HG03103 (cell line): Measurements from ENCODE around the gene HOXD11.

Experiments
- ATAC-seq: cut with Tn5 transposase; IDR thresholded peaks from one replicate; pipeline ENCODE4 v1.9.1; 2021; ENCODE audit warnings: low read depth; ENCODE audit not compliant: unreplicated experiment

The HOXD11 gene

GRCh38 chr2:176147210-176147799, 40.2 kb downstream of the HOXD11 start:
- ATAC-seq, result no peak

- no peak for ATAC-seq
These were observed 40.9 kb downstream of the HOXD11 start for GRCh38 chr2:176147800-176148496.

GRCh38 chr2:176148751-176149421, 41.8 kb downstream of the HOXD11 start:
- ATAC-seq, result no peak

GRCh38 chr2:176149481-176149938, 42.4 kb downstream of the HOXD11 start:
- ATAC-seq, result no peak

DNA sequence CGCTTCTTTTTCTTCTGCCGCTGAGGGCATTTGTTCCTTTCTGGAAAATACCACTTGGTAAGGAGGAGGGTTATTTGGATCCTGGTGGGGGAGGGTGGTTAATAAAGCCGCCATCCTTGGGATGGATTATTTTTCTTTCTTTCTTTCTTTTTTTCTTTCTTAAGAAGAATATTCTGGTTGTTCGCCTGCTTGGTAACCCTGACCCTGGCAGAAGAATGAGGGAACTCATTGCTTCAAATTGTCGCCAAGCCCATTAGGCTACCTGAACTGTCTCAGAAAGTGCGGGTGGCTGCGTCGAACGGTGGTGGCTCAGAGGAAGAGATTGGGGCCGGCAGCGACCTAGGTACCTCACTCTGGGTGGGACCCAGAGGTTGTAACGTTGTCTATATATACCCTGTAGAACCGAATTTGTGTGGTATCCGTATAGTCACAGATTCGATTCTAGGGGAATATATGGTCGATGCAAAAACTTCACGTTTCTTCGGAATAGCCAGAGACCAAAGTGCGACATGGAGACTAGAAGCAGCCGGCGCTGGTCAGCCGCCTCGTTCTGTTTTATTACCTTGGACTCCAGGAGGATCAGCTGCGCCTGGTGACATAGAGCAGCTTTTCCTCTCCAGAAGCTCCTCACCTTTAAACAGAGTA, 43.0 kb downstream of the HOXD11 start:
- no peak for ATAC-seq

DNA sequence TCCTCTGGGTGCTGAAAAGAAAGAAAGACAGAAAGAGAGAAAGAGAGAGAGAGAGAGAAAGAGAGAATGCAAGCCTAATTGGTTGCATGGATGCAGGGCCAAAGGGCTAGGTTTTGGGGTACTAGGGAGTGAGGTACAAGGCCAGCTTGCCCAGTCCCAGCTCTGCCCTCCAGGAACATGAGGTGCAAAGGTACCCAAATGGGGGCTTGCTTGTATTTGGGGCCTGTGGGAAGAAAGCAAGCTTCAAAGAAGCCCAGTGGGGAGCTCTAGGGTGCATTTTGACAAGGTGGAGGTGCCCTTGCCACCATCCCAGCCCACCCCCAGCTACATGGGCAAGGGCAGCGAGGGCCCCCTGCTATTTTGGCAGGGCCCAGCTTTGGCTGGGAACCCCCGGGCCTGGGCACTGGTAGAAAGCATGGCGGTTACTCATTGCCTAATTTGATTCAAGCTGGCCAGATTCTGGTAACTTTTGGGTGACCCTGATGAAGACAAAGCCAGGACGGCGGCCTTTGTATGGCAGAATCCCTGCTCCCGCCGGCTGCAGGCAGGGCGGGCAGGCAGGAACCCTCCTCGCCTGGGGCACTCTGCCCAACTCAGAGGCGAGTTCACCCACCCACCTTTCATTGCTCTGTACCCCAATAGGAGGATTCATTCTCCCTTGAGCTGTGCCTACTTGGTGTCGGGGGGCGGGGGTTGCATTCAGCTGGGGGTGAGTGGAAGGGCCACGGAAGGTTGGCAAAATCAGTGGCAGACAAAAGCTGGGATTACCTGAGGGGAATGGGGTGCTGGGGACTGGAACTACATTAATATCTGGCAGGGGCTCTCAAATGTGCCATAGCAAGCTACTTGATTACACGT, 43.7 kb downstream of the HOXD11 start:
- ATAC-seq, result no peak

DNA sequence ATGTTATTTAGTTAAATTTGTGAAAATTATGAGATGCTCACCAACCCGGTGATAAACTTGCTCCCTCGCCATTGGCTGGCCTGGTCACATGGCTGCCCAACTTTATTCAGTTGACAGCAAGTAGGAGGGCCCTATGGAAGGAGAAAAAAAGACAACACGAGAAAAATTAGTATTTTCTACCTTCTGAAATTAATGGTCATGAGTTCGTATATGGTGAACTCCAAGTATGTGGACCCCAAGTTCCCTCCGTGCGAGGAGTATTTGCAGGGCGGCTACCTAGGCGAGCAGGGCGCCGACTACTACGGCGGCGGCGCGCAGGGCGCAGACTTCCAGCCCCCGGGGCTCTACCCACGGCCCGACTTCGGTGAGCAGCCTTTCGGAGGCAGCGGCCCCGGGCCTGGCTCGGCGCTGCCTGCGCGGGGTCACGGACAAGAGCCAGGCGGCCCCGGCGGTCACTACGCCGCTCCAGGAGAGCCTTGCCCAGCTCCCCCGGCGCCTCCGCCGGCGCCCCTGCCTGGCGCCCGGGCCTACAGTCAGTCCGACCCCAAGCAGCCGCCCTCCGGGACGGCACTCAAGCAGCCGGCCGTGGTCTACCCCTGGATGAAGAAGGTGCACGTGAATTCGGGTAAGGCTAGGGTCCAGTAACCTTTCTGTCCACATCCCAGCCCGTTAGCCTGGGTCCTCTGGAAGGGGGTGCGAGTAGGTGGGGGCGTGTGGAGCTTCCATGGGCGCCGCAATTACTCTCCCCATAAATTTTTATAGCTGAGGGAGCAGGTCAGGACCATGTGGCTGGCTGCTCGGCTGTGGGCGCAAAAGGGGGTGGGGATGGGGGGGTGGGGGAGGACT, 44.6 kb downstream of the HOXD11 start, which contains the start of gene HOXD4:
TSS of gene HOXD4 (plus strand) at position 109 of the 846 bp plus-strand sequence. CDS start at position 193, 84 bp downstream.
- no peak for ATAC-seq

- ATAC-seq, result no peak
These were observed 45.5 kb downstream of the HOXD11 start for GRCh38 chr2:176152350-176153181.

DNA sequence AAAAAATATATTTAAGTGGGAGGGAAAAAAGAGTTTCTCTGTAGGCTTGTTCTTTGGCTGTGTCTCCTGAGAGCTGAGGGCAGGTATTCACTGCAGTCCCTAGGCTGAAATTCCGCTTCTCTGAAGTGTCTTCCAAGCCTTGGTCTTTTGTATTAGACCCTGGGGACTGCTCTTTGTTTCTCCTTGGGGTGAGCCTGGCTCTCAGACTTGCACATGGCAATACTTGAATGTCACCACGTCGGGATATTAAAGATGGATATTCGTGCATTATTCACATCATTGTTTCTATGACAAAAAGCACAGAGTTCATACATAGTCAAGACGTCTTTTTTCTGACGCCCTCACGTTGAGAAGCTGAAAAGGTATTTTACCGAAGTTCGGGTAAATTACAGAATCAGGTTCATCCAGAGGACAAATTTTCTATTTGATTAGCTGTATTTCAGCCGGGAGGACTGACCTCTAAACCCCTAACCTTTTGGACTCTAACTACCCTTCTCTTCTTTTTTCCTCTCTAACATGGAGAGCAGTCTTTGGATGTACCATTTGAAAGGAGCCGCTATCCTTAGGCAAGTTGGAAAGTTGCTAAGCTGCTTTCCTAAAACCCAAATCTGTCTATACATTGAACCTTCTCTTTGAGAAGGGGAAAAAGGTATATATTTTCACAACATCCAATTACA, 47.6 kb downstream of the HOXD11 start:
- no peak for ATAC-seq

GRCh38 chr2:176155356-176156044, 48.4 kb downstream of the HOXD11 start:
- ATAC-seq, result no peak

GRCh38 chr2:176156301-176156806, 49.3 kb downstream of the HOXD11 start:
- ATAC-seq, result no peak

GRCh38 chr2:176156807-176157498, 49.9 kb downstream of the HOXD11 start, which contains the start of gene HOXD3:
Gene HOXD3, plus strand, starts transcription at chr2:176157307. Its CDS starts 11,808 bp downstream, at chr2:176169115.
- ATAC-seq, result no peak

GRCh38 chr2:176157499-176158185, 50.6 kb downstream of the HOXD11 start:
- ATAC-seq, result no peak

GRCh38 chr2:176158186-176158591, 51.1 kb downstream of the HOXD11 start:
- no peak for ATAC-seq

- no peak for ATAC-seq
These were observed 52.0 kb downstream of the HOXD11 start for GRCh38 chr2:176158855-176159662.
